SW480 (cell line): Measurements from ENCODE around the gene ANKRD7.

Experiments
- DNase-seq: peaks from one replicate; pipeline ENCODE4 v3.0.0-alpha.2; 2016; ENCODE audit warnings: low spot score

ANKRD7 gene

GRCh38 chr7:118224521-118224920 is at the start of gene ANKRD7:
Gene ANKRD7, plus strand, starts transcription at chr7:118224704. Its CDS starts 127 bp downstream, at chr7:118224831.
- no peak for DNase-seq

GRCh38 chr7:118175740-118176139 is 48.8 kb upstream of the ANKRD7 start:
- DNase-seq, result no peak

GRCh38 chr7:118179191-118179590 is 45.3 kb upstream of the ANKRD7 start:
- DNase-seq, result no peak

- peak; percentile 6 for DNase-seq
Measured at GRCh38 chr7:118182593-118183427, 41.7 kb upstream of the ANKRD7 start.

- DNase-seq, result no peak
Measured at GRCh38 chr7:118183428-118183785, 41.1 kb upstream of the ANKRD7 start.

GRCh38 chr7:118183786-118184564 is 40.5 kb upstream of the ANKRD7 start, which contains the start of gene LSM8:
Gene LSM8, plus strand, starts transcription at chr7:118184164. Its CDS starts 60 bp downstream, at chr7:118184224.
- peak; percentile 96 for DNase-seq

- DNase-seq, result no peak
Measured at GRCh38 chr7:118184565-118184940, 40.0 kb upstream of the ANKRD7 start.

GRCh38 chr7:118185163-118185860 is 39.2 kb upstream of the ANKRD7 start:
- DNase-seq, result peak; percentile 27

- no peak for DNase-seq
Measured at GRCh38 chr7:118186501-118186900, 38.0 kb upstream of the ANKRD7 start.

- no peak for DNase-seq
Measured at GRCh38 chr7:118194571-118194970, 29.9 kb upstream of the ANKRD7 start.

- DNase-seq, result peak; percentile 74
Measured at GRCh38 chr7:118195837-118196474, 28.5 kb upstream of the ANKRD7 start.

- DNase-seq, result no peak
Measured at GRCh38 chr7:118202061-118202460, 22.4 kb upstream of the ANKRD7 start.

GRCh38 chr7:118214051-118214832 is 10.3 kb upstream of the ANKRD7 start:
- DNase-seq, result no peak

- DNase-seq, result no peak
Measured at GRCh38 chr7:118214833-118215182, 9.7 kb upstream of the ANKRD7 start.

- no peak for DNase-seq
Measured at GRCh38 chr7:118217210-118217619, 7.3 kb upstream of the ANKRD7 start.

GRCh38 chr7:118218413-118219156 is 5.9 kb upstream of the ANKRD7 start:
- DNase-seq, result no peak

- no peak for DNase-seq
Measured at GRCh38 chr7:118219157-118219512, 5.4 kb upstream of the ANKRD7 start.

GRCh38 chr7:118220583-118220982 is 3.9 kb upstream of the ANKRD7 start:
- no peak for DNase-seq

GRCh38 chr7:118222591-118222990 is 1.9 kb upstream of the ANKRD7 start:
- DNase-seq, result no peak

- no peak for DNase-seq
Measured at GRCh38 chr7:118232837-118233236, 8.3 kb downstream of the ANKRD7 start.

GRCh38 chr7:118233799-118234198 is 9.3 kb downstream of the ANKRD7 start:
- no peak for DNase-seq
